HG02588 (cell line): ENCODE measurements around the gene PRKCB.

Experiments used
- ATAC-seq: cut with Tn5 transposase; IDR thresholded peaks from one replicate; pipeline ENCODE4 v1.9.1; 2021; ENCODE audit warnings: mild to moderate bottlenecking, moderate library complexity; ENCODE audit not compliant: unreplicated experiment

Gene PRKCB

DNA sequence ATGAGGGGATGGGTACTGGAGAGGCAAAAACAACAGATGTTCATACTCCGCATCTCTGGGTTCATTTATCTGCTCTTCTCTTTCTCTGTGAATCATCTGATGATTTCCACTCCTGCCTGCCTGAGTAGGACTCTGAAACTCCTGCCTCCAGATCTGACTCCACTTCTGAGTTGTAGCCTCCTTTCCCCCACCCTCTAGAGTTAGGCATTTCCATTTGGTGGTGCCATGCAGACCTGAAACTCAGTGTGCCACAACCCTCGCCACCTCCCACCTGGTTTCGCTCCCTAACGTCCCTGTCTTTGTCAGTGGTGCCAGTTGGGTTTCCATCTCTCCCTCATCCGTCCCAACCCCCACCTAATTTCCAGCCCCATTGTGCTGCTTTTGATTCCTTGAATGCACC, 126.2 kb downstream of the PRKCB start:
- ATAC-seq, result no peak

DNA sequence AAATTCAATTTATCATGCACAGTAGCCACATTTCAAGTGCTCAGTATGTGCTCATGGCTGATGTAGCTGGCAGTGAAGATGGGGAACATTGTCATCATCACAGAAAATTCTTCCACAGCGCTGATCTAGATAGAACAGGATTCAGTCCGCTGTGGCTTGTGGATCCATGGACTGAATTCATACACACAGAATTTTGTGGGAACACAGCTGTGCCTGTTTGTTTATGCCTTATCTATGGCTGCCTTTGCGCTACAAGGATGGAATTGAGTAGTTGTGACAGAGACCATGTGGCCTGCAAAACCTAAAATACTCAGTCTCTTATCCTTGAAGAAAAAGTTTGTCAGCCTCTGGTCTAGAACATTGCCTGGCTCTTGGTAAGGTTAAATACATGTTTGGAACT, 128.4 kb downstream of the PRKCB start:
- ATAC-seq, result no peak

DNA sequence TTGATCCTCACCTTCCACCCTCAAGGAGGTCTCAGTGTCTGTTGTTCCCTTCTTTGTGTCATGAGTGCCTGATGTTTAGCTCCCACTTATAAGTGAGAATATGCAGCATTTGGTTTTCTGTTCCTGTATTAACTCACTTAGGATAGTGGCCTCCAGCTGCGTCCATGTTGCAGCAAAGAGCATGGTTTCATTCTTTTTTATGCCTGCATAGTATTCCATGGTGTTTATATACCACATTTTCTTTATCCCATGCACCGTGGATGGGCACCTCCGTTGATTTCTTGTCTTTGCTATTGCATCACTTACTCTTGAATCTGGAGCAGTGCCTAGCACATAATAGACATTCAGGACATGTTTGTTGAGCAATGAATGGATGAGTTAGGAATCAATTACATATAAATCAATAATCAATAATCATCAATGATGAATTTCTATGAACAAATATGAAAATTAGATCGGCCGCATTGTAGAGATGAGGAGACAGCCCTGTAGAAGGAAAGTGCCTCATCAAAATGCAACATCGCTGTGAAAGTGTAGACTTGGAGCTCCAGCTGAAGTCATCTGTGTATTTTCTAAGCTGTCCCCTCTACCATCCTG, 129.5 kb downstream of the PRKCB start:
- ATAC-seq, result no peak

DNA sequence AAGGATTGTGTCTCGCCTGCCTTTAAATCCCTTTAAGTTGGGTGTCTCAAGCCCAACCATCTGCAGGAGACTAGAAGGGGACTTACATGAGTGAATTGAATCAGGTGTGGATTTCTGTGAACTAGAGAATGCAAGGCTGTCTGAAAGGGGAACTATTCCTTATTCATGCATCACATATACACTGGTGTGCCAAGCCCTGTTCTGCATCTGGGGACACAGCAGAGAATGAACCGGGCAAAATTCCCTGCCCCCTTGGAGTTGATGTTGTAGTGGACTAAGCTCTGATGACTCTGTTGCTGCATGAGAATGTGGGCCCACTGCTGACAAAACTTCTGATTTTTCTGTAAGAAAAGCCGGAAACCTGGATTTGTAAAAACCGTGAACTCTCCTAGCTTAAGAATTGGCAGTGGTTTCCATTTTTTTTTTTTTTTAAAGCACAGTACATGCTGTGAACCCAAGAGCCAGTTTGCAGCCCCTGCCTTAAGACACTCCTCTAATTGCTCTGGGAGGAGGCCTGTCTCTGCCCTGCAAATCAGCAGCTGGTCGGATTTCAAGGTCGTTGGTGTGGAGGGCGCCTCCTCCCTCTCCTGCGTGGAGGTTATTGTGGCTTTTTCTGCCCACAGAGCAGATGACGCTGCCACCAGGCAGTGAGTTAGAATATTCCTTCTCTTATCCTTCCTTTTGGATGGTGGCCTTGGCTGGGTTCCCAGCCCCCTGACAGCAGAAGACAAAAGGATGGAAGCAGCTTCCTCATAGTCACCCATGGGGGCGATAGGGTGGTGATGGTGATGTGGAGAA, 131.0 kb downstream of the PRKCB start:
- ATAC-seq, result no peak

DNA sequence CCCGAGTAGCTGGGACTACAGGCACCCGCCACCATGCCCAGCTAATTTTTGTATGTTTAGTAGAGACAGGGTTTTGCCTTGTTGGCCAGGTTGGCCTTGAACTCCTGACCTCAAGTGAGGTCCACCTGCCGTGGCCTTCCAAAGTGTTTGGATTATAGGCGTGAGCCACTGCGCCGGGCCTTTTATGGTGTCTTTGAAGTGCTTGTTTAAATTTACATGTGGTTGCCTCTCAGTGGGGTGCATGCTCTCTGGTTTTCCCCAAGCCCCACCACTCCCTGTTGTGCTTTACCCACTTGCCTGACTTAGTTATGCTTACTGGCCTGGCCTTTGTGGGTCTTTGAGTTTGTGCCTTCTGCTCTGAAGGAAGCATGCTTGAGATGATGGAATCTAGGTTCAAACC, 132.0 kb downstream of the PRKCB start:
- ATAC-seq, result no peak

GRCh38 chr16:23968176-23968575, 132.4 kb downstream of the PRKCB start:
- no peak for ATAC-seq

DNA sequence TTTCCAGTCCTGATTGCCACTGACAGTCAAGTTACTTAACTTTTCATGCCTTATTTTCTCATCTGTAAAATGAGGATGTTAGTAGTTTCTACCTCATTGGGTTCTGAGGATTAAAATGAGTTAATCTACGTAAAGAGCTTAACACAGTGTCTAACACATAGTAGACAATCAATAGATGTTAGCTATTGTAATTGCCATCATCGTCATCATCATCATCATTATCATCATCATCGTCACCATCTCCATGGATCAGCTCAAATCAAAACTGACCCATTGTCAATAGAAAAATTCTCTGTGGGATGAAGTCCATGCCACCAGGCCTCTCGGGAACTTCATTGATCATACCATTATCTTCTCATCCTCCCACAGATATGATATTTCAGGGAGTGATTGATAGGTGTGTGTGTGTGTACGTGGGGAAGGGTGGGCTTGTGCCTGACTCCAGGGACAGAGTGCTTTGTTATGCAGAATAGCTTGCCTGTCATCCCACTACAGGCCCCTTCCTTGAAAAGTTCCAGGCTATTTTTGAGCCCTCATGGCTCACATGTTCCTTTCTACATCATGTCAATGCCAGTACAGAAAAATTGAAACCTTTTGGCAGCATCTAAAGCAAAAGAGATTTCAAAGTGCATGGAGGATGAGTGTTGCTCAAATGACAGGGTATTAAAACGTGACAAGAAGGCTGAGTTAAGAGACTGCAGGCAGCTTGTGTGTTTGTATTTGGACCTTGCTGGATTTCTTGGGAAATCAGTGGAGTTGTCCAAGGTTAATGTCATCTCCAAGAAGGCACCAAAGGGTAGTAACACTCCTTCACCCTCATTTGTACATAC, 133.9 kb downstream of the PRKCB start:
- no peak for ATAC-seq

- ATAC-seq, result no peak
These were observed 138.4 kb downstream of the PRKCB start for GRCh38 chr16:23974223-23974622.

GRCh38 chr16:23975293-23975692, 139.5 kb downstream of the PRKCB start:
- ATAC-seq, result no peak

DNA sequence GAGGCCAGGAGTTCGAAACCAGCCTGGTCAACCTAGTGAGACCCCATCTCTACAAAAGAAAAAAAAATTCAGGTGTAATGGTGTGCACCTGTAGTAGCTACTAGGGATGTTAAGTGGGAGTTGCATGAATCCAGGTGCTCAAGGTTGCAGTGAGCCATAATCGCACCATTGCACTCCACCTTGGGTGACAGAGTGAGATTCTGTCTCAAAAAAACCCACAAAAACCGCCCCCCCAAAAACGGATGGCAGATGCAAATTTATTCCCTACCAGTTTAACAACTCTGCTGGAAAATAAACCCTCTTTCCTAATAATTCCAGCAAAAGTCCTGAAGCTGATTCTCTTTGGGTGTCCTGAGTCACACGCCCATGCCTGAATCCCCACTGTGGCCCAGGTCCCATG, 140.3 kb downstream of the PRKCB start:
- ATAC-seq, result no peak

DNA sequence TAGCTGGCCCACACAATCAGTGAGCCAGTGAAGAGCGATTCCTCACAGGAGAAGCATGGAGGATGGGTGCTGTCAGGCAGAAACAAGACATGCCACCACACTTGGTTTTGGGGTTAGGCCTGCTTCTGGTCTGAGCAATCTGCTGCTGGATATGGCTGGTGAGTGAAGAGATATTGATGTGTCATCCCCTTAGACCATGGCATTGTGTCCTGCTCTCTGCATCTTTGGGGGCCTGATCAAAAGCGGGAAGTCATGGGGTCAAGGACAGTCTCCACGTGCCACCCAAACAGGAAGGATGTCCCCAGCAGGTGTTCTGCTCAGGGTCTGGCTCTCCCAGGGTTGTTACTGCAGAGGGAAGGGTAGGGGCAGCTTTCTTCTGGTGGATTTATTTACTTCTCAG, 140.7 kb downstream of the PRKCB start:
- no peak for ATAC-seq

DNA sequence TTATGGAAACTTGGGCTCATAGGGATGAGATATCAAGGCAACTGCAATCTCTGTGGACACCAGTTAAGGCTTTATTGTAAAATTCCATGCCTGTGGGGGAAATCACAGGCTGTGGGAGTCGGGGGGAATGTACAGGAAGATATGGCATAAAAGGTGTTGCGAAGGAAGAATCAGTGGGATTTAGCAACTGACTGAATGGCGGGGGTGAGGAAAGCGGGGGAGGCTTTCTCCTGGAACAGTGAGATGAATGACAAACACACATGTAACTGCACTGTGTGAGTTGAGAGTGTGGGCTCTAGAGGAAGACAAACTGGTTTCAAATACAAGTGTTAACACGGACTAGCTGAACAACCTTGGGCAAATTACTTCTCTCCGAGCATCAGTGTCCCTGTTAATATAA, 143.7 kb downstream of the PRKCB start:
- ATAC-seq, result no peak

DNA sequence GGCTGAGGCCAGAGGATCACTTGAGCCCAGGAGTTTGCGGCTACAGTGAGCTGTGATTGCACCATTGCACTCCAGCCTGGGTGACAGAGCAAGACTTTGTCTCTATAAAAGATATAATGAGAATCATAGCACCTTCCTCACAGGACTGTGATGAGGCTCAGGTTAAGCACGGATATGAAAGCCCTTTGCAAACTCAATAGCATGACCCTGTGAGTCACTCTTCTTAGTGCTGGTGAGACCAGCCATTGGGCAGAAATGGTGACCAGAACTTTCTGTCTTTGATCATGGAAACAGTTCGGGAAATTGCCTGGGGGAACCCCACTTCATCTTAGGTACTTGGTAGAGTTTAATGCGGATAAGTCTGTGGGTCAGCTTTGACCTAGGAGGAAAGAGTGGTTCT, 144.2 kb downstream of the PRKCB start:
- ATAC-seq, result no peak

GRCh38 chr16:23981429-23982399, 145.9 kb downstream of the PRKCB start:
- no peak for ATAC-seq

- no peak for ATAC-seq
These were observed 150.7 kb downstream of the PRKCB start for GRCh38 chr16:23986455-23986854.

- peak; percentile 76 for ATAC-seq
These were observed 151.7 kb downstream of the PRKCB start for GRCh38 chr16:23987443-23987842.

DNA sequence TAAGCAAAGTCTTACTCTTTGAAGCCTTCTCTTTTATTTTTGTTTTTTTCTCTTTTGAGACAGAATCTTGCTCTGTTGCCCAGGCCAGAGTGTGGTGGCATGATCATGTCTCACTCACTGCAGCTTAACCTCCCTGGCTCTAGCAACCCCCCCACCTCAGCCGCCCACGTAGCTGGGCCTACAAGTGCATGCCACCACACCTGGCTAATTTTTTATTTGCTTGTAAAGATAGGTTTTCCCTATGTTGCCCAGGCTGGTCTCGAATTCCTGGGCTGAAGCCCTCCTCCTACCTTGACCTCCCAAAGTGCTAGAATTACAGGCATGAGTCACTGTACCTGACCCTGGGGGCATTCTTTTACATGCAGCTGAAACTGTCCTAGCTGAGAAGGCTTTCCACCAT, 154.7 kb downstream of the PRKCB start:
- no peak for ATAC-seq

DNA sequence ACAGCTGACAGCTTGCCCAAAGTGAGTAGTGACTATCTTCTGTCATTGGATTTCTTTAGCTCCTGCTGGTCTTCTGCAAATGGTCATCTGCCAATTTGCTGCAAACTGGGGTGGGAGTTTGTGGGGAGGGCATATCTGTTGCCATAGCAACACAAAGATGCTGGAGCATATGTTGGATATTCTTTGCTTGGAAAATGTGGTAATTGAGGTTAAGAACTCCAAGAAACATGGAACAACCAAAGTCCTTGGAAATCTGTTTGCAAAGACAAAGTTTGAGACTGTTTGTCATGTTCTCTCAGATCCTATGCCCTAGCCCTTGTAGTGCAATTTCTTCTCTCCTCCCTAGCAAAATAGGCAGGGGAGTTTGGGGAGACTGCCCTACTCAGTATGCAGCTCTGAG, 155.3 kb downstream of the PRKCB start:
- no peak for ATAC-seq

DNA sequence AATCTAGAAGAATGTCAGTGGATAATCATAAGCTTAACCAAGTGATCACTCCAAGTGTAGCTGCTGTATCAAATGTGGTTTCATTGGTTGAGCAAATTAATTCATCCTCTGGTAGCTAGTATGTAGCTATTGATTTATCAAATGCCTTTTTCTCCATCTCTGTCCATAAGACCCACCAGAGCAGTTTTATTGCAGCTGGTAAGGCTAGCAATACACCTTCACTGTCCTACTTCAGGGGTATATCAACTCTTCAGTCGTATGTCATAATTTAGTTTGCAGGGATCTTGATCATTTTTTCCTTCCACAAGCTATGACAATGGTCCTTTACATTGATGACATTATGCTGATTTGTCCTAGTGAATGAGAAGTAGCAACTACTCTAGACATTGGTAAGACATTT, 158.8 kb downstream of the PRKCB start:
- ATAC-seq, result no peak

GRCh38 chr16:23996258-23996955, 160.6 kb downstream of the PRKCB start:
- no peak for ATAC-seq
